Measurements from ENCODE around the gene MACROD2.

GRCh38 chr20:14343491-14344065 lies 348.3 kb downstream of the MACROD2 start:
- no peak for TF ChIP-seq CTCF (IDR thresholded peaks at IDR 0.05)
- TF ChIP-seq ZFX (IDR thresholded peaks at IDR 0.05; ENCODE audit: borderline replicate concordance) = no peak
